Fibroblast of the aortic adventitia (primary cell): ENCODE measurements around the gene TRIM46. TPM values are rescaled to one million over a fixed set of nuclear protein-coding genes. Genes with fewer than 3 reads are reported as not detected.

Experiments
- DNase-seq: peaks from one replicate; pipeline ENCODE4 v3.0.0-alpha.2; 2010; ENCODE audit warnings: low read depth
- H3K4me3 ChIP-seq: 2 replicates; pipeline ENCODE4 v1.5.1; 2011; ENCODE audit warnings: low read depth, mild to moderate bottlenecking, control low read depth, low read length, moderate library complexity
- CTCF ChIP-seq: IDR thresholded peaks from 2 replicates; pipeline ENCODE4 v1.5.1; 2011; ENCODE audit warnings: mild to moderate bottlenecking, low read length, control low read depth, inconsistent platforms; ENCODE audit not compliant: insufficient read depth
- total RNA-seq: library from RNA; depleted of rRNA; stranded (reverse); fragments of >200 nt; gene quantifications from 2 replicates; pipeline ENCODE4 v1.2.3, GENCODE V29; 2012; ENCODE audit warnings: low replicate concordance

TRIM46 gene
- total RNA-seq, 1 donor: 5.2 TPM

GRCh38 chr1:155179112-155180031 is 5.7 kb downstream of the TRIM46 start:
- no peak for DNase-seq
- H3K4me3 ChIP-seq: no peak overlapping the region
- TF ChIP-seq CTCF: no peak

GRCh38 chr1:155181371-155182051 is 7.9 kb downstream of the TRIM46 start:
- H3K4me3 ChIP-seq: no peak overlapping the region
- no peak for DNase-seq
- TF ChIP-seq CTCF: no peak

GRCh38 chr1:155182052-155182550 is 8.5 kb downstream of the TRIM46 start:
- no peak for DNase-seq
- TF ChIP-seq CTCF: no peak
- no peak overlapping the region for H3K4me3 ChIP-seq

DNA sequence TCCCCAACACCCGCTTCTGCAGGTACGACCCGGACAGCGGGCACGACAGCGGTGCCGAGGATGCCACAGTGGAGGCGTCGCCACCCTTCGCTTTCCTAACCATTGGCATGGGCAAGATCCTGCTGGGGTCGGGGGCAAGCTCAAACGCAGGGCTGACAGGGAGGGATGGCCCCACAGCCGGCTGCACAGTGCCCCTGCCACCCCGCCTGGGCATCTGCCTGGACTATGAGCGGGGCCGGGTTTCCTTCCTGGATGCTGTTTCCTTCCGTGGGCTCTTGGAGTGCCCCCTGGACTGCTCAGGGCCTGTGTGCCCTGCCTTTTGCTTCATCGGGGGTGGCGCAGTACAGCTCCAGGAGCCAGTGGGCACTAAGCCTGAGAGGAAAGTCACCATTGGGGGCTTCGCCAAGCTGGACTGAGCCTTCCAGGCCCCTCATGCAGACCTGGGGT is 10.1 kb downstream of the TRIM46 start:
- TF ChIP-seq CTCF: no peak
- DNase-seq: no peak

GRCh38 chr1:155184351-155184811 is 10.7 kb downstream of the TRIM46 start:
- no peak for DNase-seq
- no peak for TF ChIP-seq CTCF
- no peak overlapping the region for H3K4me3 ChIP-seq

More for the DNA sequence above, 10.1 kb downstream of the TRIM46 start:
- H3K4me3 ChIP-seq: no peak overlapping the region

DNA sequence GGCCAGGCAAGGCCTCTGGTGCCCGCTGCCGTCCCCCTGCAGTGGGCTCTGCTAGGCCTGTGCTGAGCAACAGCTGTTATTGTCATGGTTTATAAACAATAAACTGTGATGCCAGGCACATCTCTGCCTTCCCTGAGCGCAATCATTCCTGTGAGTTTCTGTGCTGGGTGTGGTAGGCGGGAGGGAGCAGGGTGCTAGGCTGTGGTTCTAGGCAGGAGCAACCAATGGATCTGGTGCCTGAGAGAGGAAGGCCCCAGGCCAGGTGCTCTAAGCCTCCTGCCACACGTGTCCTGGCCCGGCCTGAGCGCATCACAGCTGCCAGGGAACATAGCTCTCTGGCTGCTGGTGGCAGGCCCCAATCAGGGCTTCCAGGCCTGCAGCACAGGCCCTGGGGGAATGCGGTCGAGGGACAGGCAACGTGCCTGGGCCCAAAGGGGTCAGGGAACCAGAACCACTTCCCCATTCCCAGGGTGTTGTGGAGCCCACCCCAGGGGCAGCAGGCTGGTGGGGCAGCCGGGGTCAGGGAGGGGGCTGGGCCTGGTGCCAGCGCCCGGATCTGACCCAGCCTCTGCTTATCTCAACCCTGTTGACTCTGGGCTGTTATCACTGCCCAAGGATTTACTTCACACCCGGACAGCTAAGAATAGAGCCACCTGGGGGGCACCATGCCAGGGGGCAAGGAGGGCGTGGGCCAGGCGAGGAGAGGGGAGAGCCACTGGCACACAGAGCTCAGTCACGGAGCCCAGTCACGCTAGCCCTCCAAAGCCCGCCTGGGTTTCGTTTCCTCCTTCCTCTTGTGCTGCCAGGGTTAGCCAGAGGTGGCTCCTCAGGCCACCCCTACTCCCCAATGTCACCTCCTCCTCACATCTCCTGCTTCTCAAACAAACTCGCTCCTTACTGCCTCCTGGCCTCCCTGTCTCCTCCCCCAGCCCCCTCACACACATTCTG is 11.5 kb downstream of the TRIM46 start:
- no peak for TF ChIP-seq CTCF
- no peak overlapping the region for H3K4me3 ChIP-seq
- DNase-seq: no peak
